Right lobe of liver (tissue), 4 donors: ENCODE data around the gene HTR4.

Experiments used
- POLR2A ChIP-seq: fragments of 450-650 bp; IDR thresholded peaks from one replicate; pipeline ENCODE4 v1.6.1; 2017; ENCODE audit warnings: antibody characterized with exemption, mild to moderate bottlenecking
- TF ChIP-seq, protein P1 (sequence below), 4 donors: fragments of 200-600 bp in 3 of 4; fragments of 450-650 bp in 1 of 4; IDR thresholded peaks; one replicate each; pipeline versions ENCODE4 v1.5.1 to v1.8.0; 2016 to 2022; ENCODE audit warnings: antibody characterized with exemption in 4 of 4, mild to moderate bottlenecking in 2 of 4
- donor health status: DM: no; HTN: no; CAD: no.
- donor health status: DM: no; HTN: no; CAD: no.
- donor health status: DM: no; HTN: yes; CAD: no.

DNA sequence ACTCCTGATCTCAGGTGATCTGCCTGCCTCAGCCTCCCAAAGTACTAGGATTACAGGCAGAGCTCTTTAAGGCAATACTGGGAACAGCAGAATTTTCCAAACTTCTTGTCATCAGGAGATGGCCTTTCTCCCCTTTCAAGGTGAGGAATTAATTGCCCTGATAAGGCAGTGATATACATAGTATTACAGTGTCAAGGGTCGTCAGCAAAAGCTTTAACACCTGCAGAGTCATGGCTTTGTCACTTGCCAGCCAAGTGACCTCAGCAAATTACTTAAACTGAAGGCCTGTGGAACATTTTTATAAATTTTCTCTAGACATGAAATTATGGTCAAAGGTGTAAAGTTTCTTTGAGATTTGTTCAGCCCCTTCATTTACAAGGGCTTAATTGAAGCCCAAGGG is 211.1 kb downstream of the HTR4 start:
- TF ChIP-seq, protein P1, sequence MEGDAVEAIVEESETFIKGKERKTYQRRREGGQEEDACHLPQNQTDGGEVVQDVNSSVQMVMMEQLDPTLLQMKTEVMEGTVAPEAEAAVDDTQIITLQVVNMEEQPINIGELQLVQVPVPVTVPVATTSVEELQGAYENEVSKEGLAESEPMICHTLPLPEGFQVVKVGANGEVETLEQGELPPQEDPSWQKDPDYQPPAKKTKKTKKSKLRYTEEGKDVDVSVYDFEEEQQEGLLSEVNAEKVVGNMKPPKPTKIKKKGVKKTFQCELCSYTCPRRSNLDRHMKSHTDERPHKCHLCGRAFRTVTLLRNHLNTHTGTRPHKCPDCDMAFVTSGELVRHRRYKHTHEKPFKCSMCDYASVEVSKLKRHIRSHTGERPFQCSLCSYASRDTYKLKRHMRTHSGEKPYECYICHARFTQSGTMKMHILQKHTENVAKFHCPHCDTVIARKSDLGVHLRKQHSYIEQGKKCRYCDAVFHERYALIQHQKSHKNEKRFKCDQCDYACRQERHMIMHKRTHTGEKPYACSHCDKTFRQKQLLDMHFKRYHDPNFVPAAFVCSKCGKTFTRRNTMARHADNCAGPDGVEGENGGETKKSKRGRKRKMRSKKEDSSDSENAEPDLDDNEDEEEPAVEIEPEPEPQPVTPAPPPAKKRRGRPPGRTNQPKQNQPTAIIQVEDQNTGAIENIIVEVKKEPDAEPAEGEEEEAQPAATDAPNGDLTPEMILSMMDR (IDR thresholded peaks at IDR 0.05): no peak
- no peak for TF ChIP-seq POLR2A
